ENCODE results near the gene SH3TC1. TPM values are rescaled to one million over a fixed set of nuclear protein-coding genes. Genes with fewer than 3 reads are reported as not detected.
A peak's percentile ranks its signal among the peaks of the same experiment; 100 is the strongest.

SH3TC1 gene
- total RNA-seq, 2 experiments from 2014 or later: 14.8 to 15.7 TPM

- POLR2A ChIA-PET: interaction anchor here (1.9 kb wide), 1 partner anchor 10 kb away, joined by 5 read pairs; the partner anchor contains the start of gene ABLIM2
- peaks cover 16% of the 10 kb centered on the region for H3K9me3 Mint-ChIP-seq
- H3K27me3 Mint-ChIP-seq: no peaks in the 10 kb centered on the region
- no peak overlapping the region for H3K4me3 Mint-ChIP-seq
- no peak for DNase-seq
- ATAC-seq (ENCODE audit: low read depth): no peak
- H3K4me1 Mint-ChIP-seq: no peaks in the 10 kb centered on the region
- no peak overlapping the region for H3K27ac Mint-ChIP-seq
- H3K36me3 Mint-ChIP-seq: no peaks in the 10 kb centered on the region
Measured at GRCh38 chr4:8168832-8169598, 30.1 kb upstream of the SH3TC1 start.

DNA sequence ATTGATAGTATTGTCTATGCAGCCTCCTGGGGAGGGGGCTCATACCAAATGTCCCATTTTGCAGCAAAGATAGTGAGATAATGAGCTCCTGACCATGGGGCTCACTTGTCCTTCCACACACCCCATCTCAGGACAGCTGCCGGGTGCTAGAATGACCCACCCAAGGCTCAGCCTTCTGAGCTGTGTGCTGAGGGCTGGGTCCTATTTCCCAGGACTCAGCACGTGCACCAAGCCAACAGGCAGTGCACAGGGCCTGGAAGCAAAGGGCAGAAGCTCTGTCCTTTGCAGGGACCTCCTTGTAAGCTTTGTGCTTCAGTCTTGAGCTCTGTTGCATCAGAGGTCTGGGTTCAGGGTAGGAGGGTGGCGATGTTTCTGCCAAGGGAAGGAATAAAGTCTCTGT lies 29.3 kb upstream of the SH3TC1 start:
- Mint-ChIP-seq H3K9me3 (peaks cover 16% of the 10 kb centered on the region), H3K36me3 (no peaks in the 10 kb centered on the region), H3K4me3 (no peak overlapping the region)

DNA sequence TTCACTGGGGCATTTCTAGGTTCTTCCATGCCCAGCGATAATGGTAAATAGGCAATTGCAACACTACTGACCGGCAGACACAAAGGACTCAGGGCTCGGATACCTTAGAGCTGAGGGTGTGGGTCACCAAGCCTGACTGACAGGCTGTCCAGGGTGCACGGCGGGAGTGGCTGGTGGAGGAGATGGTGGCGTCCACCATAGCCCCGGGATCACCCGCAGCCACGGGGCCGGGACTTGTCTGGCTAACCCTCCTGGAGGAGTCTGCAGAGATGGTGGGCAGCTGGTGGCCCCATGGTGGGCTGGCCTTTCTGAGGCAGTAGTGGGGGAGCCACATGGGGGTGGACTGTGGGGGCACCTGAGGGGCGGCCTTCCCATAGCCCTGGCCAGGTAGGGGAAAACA lies 28.7 kb upstream of the SH3TC1 start:
- POLR2A ChIA-PET: interaction anchor here (1.9 kb wide), 1 partner anchor 12 kb away, joined by 5 read pairs; the partner anchor contains the start of gene ABLIM2
- Mint-ChIP-seq H3K36me3 (no peaks in the 10 kb centered on the region), H3K27ac (no peak overlapping the region)

More for the DNA sequence above, 29.3 kb upstream of the SH3TC1 start:
- no peaks in the 10 kb centered on the region for H3K4me1 Mint-ChIP-seq
- DNase-seq (no peak), ATAC-seq (ENCODE audit: low read depth) (no peak)
- H3K27ac Mint-ChIP-seq: no peak overlapping the region
- no peaks in the 10 kb centered on the region for H3K27me3 Mint-ChIP-seq
- POLR2A ChIA-PET: interaction anchor here (1.9 kb wide), 1 partner anchor 11 kb away, joined by 5 read pairs; the partner anchor contains the start of gene ABLIM2

DNA sequence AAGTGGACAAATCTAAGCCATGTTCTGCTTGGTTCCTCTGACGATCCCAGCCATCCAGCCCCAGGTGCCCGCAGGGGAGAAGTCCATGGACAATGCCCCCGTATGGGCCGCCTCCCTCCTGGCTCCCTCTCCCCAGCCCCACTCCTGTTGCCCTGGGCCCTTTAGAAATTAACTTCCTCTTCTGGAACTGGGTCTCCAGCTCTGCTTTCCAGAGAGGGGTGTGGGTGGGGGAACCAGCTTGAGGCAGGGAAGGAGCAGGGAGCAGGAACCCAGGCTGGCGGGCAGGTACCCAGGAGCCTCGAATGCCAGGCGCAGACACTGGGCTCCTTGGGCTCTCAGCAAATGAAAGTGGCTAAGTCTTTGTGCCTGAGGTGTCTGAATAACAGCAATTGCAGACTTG lies 27.8 kb upstream of the SH3TC1 start:
- Mint-ChIP-seq H3K4me3 (no peak overlapping the region), H3K4me1 (no peaks in the 10 kb centered on the region), H3K27me3 (no peaks in the 10 kb centered on the region), H3K9me3 (peaks cover 16% of the 10 kb centered on the region), H3K36me3 (no peaks in the 10 kb centered on the region), H3K27ac (no peak overlapping the region)
- ATAC-seq (ENCODE audit: low read depth) (no peak), DNase-seq (no peak)
- POLR2A ChIA-PET: no interaction called here

More for the DNA sequence above, 28.7 kb upstream of the SH3TC1 start:
- ATAC-seq (ENCODE audit: low read depth) (no peak), DNase-seq (no peak)
- peaks cover 16% of the 10 kb centered on the region for H3K9me3 Mint-ChIP-seq
- H3K4me3 Mint-ChIP-seq: no peak overlapping the region
- H3K4me1 Mint-ChIP-seq: no peaks in the 10 kb centered on the region
- no peaks in the 10 kb centered on the region for H3K27me3 Mint-ChIP-seq

DNA sequence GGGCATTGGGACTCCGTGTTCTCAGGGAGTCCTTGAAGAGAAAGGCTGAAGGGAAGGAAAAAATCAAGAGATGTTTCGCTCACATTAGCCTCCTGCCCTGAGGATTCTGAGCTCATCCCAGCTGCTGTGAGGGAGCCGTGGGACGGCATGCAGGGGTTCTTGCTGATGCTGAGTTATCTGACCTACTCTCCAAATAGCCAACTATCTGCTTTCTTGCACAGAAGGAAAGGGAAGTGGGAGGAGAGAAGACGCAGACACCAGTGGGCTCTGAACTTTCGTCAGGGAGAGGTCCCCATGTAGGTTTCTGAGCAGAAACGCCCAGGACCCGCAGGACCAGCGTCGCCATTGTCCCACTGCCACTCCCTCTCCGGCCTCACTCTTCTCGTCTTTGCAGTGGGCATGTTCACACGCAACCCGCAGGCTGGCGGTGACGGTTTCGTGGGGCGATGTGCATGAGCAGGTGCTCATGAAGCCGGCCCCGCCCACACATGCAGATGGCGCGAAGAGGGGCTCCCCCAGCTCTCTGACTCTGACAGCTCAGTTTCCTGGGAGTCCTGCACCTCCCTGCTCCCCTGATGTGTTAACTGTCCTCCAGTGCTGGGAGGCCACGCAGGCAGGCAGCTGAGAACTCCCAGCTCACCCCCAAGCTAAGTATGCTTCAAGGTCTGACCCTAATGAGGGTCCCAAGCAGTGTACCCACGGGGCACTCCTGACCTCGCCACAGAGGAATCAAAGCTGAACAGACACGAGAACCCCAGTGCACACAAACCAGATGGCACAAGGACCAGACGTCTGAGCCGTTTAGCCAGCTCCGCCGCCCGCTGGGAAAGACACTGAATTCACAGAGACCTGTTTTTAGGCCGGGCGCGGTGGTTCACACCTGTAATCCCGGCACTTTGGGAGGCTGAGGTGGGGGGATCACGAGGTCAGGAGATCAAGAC lies 26.8 kb upstream of the SH3TC1 start:
- Mint-ChIP-seq H3K36me3 (no peaks in the 10 kb centered on the region), H3K9me3 (peaks cover 11% of the 10 kb centered on the region)

DNA sequence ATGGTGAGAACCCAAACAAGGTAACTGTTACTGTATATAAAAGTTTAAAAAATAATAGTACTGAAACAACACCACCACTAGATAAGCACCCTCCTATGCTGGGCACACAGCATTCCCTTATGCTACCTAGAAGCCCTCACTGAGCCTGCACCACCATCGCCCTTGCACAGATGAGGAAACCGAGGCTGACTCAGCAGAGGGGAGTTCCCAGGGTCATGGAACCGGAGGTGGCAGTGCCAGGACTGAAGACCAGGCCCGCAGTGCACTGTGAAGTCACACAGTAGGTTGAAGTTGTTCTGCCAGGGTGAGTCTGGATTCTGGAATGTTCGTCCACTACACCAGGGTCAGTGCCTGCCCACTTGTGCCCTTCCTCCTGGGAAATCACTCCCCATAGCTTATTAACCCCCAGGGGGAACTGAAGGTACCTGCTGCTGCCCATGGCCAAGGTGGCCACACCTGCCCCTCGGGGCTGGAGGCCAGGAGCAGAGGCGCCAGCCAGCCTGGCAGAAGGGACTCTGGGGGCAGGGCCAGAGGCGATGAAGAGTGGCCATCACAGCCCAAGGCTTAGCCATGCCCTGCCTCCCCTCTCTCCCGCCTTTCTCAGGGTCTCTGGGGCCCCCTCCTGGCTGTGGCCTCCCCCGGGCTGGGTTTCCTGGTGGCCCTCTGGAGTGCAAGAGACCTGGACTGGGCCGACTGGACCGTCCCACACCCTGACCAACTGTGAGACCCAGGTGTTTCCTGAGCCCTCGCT lies 25.4 kb upstream of the SH3TC1 start:
- H3K9me3 Mint-ChIP-seq: no peaks in the 10 kb centered on the region
- H3K36me3 Mint-ChIP-seq: no peaks in the 10 kb centered on the region
- DNase-seq (no peak), ATAC-seq (ENCODE audit: low read depth) (no peak)
- H3K4me3 Mint-ChIP-seq: no peak overlapping the region
- H3K4me1 Mint-ChIP-seq: no peaks in the 10 kb centered on the region
- H3K27ac Mint-ChIP-seq: no peak overlapping the region
- H3K27me3 Mint-ChIP-seq: no peaks in the 10 kb centered on the region
- POLR2A ChIA-PET: interaction anchor here (0.7 kb wide), 2 partner anchors 13 to 1881 kb away, joined by 4 to 6 read pairs; no protein-coding TSS in a partner anchor

More for the DNA sequence above, 26.8 kb upstream of the SH3TC1 start:
- Mint-ChIP-seq H3K4me3 (no peak overlapping the region), H3K27me3 (no peaks in the 10 kb centered on the region), H3K27ac (no peak overlapping the region), H3K4me1 (no peaks in the 10 kb centered on the region)
- POLR2A ChIA-PET: interaction anchor here (0.7 kb wide), 2 partner anchors 15 to 1882 kb away, joined by 4 to 6 read pairs; no protein-coding TSS in a partner anchor
- ATAC-seq (ENCODE audit: low read depth): no peak
- DNase-seq: no peak

GRCh38 chr4:8174970-8175369 lies 24.1 kb upstream of the SH3TC1 start:
- ATAC-seq (ENCODE audit: low read depth): no peak
- H3K36me3 Mint-ChIP-seq: no peaks in the 10 kb centered on the region

GRCh38 chr4:8175686-8176085 lies 23.4 kb upstream of the SH3TC1 start:
- no peak for DNase-seq
- H3K9me3 Mint-ChIP-seq: no peaks in the 10 kb centered on the region
- no peak for ATAC-seq (ENCODE audit: low read depth)
- no peak overlapping the region for H3K27ac Mint-ChIP-seq
- POLR2A ChIA-PET: no interaction called here
- H3K4me1 Mint-ChIP-seq: no peaks in the 10 kb centered on the region
- no peaks in the 10 kb centered on the region for H3K36me3 Mint-ChIP-seq
- H3K27me3 Mint-ChIP-seq: no peaks in the 10 kb centered on the region
- H3K4me3 Mint-ChIP-seq: no peak overlapping the region

More at GRCh38 chr4:8174970-8175369, 24.1 kb upstream of the SH3TC1 start:
- no peaks in the 10 kb centered on the region for H3K27me3 Mint-ChIP-seq
- no peaks in the 10 kb centered on the region for H3K4me1 Mint-ChIP-seq
- no peak overlapping the region for H3K27ac Mint-ChIP-seq
- POLR2A ChIA-PET: no interaction called here
- no peak overlapping the region for H3K4me3 Mint-ChIP-seq
- DNase-seq: no peak
- no peaks in the 10 kb centered on the region for H3K9me3 Mint-ChIP-seq

GRCh38 chr4:8176547-8177399 lies 22.3 kb upstream of the SH3TC1 start:
- Mint-ChIP-seq H3K27ac (no peak overlapping the region), H3K27me3 (no peaks in the 10 kb centered on the region), H3K36me3 (no peaks in the 10 kb centered on the region), H3K4me3 (no peak overlapping the region), H3K9me3 (no peaks in the 10 kb centered on the region), H3K4me1 (no peaks in the 10 kb centered on the region)
- DNase-seq: peak; percentile 42
- peak; percentile 90 for ATAC-seq (ENCODE audit: low read depth)
- POLR2A ChIA-PET: interaction anchor here (1.0 kb wide), 1 partner anchor 22 kb away, joined by 3 read pairs; the partner anchor contains the start of gene SH3TC1

DNA sequence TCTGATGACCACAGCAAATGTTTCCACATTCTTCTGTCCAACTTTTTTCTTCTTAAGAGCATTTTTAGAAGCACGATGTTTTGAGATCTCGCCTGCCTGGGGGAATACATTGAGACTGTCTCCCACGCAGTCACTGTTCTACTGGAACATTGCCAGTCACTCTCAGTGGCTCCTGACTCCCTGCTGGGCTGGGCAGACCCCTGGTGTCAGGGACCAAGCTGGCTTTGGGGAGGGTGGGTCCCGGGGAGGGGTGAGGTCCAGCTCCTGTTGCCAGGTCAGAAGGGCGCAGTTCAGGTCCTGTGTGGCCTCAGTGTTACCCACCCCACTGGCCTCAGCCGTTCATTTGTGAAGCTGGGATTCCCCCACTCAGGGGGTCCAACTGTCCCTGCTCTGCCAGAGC lies 21.5 kb upstream of the SH3TC1 start:
- Mint-ChIP-seq H3K36me3 (no peaks in the 10 kb centered on the region), H3K27ac (no peak overlapping the region), H3K4me1 (no peaks in the 10 kb centered on the region), H3K27me3 (no peaks in the 10 kb centered on the region), H3K9me3 (no peaks in the 10 kb centered on the region), H3K4me3 (no peak overlapping the region)
- ATAC-seq (ENCODE audit: low read depth) (no peak), DNase-seq (no peak)
- POLR2A ChIA-PET: no interaction called here

GRCh38 chr4:8177956-8178355 lies 21.1 kb upstream of the SH3TC1 start:
- Mint-ChIP-seq H3K4me1 (no peaks in the 10 kb centered on the region), H3K27ac (no peak overlapping the region)

DNA sequence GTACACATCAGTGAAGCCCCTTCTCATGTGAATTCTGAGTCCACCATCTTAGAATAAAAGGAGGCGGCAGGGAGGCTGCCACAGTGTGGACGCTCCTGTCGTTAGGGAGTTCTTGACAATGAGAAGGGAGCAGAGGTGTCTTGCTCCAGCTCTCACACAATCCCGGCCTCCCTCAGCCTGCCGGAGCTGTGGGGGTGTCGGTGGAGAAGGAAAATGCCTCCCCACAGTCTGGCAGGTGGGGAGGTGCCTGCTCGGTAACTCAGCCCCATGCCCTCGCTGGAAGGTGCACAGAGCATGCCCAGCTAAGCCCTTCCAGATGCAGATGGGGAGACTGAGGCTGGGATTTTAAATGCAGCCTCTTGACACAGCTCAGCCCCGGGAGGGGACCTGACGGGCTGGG lies 20.0 kb upstream of the SH3TC1 start:
- Mint-ChIP-seq H3K9me3 (no peaks in the 10 kb centered on the region), H3K4me1 (no peaks in the 10 kb centered on the region)

More at GRCh38 chr4:8177956-8178355, 21.1 kb upstream of the SH3TC1 start:
- ATAC-seq (ENCODE audit: low read depth) (no peak), DNase-seq (no peak)
- H3K36me3 Mint-ChIP-seq: no peaks in the 10 kb centered on the region
- H3K9me3 Mint-ChIP-seq: no peaks in the 10 kb centered on the region
- H3K4me3 Mint-ChIP-seq: no peak overlapping the region
- POLR2A ChIA-PET: no interaction called here
- no peaks in the 10 kb centered on the region for H3K27me3 Mint-ChIP-seq

More for the DNA sequence above, 20.0 kb upstream of the SH3TC1 start:
- Mint-ChIP-seq H3K36me3 (no peaks in the 10 kb centered on the region), H3K4me3 (no peak overlapping the region), H3K27me3 (no peaks in the 10 kb centered on the region), H3K27ac (no peak overlapping the region)
- POLR2A ChIA-PET: no interaction called here
- DNase-seq (no peak), ATAC-seq (ENCODE audit: low read depth) (no peak)
